H9 (cell line): Measurements from ENCODE around the gene FARP1. TPM values are rescaled to one million over a fixed set of nuclear protein-coding genes. Genes with fewer than 3 reads are reported as not detected.
A peak's percentile ranks its signal among the peaks of the same experiment; 100 is the strongest.

ENCODE experiments used
- DNase-seq: peaks from one replicate; pipeline ENCODE4 v3.0.0-alpha.2; 2017
- H2AFZ ChIP-seq: one replicate; pipeline ENCODE4 v1.6.1; 2013; ENCODE audit warnings: mild to moderate bottlenecking, low read length, control low read depth, moderate library complexity
- H2AK5ac ChIP-seq: 2 replicates; pipeline ENCODE4 v1.6.1; 2013; ENCODE audit warnings: low read length, control low read depth, mixed read lengths; ENCODE audit not compliant: insufficient read length
- H2BK120ac ChIP-seq: one replicate; pipeline ENCODE4 v1.6.1; 2013; ENCODE audit warnings: low read depth, mild to moderate bottlenecking, low read length, control low read depth, inconsistent platforms; ENCODE audit not compliant: poor library complexity, severe bottlenecking
- H2BK12ac ChIP-seq: 2 replicates; pipeline ENCODE4 v1.6.1; 2013; ENCODE audit warnings: low read length, control low read depth, mixed read lengths, low read depth; ENCODE audit not compliant: insufficient read length
- H2BK15ac ChIP-seq: 2 replicates; pipeline ENCODE4 v1.6.1; 2013; ENCODE audit warnings: low read depth, low read length, control low read depth
- H2BK20ac ChIP-seq: one replicate; pipeline ENCODE4 v1.6.1; 2013; ENCODE audit warnings: low read depth, mild to moderate bottlenecking, low read length, control low read depth, inconsistent platforms; ENCODE audit not compliant: poor library complexity, severe bottlenecking
- H2BK5ac ChIP-seq: 2 replicates; pipeline ENCODE4 v1.6.1; 2013; ENCODE audit warnings: low read length, control low read depth, mixed read lengths; ENCODE audit not compliant: insufficient read length
- H3K14ac ChIP-seq: 2 replicates; pipeline ENCODE4 v1.6.1; 2013; ENCODE audit warnings: low read length, control low read depth; ENCODE audit not compliant: insufficient read depth
- H3K18ac ChIP-seq: 2 replicates; pipeline ENCODE4 v1.6.1; 2013; ENCODE audit warnings: low read depth, mild to moderate bottlenecking, mixed read lengths, low read length, control low read depth; ENCODE audit not compliant: insufficient read length
- H3K23ac ChIP-seq: 2 replicates; pipeline ENCODE4 v1.6.1; 2013; ENCODE audit warnings: low read length, control low read depth, mixed read lengths, low read depth; ENCODE audit not compliant: insufficient read length
- H3K23me2 ChIP-seq: 2 replicates; pipeline ENCODE4 v1.6.1; 2013; ENCODE audit warnings: low read depth, mild to moderate bottlenecking, mixed read lengths, low read length, control low read depth; ENCODE audit not compliant: insufficient read length, poor library complexity, severe bottlenecking
- H3K27ac ChIP-seq: 2 replicates; pipeline ENCODE4 v1.5.1; 2013; ENCODE audit warnings: low read length, control low read depth, mixed read lengths, low read depth; ENCODE audit not compliant: insufficient read length
- H3K27me3 ChIP-seq: 2 replicates; pipeline ENCODE4 v1.6.1; 2013; ENCODE audit warnings: low read length, control low read depth, inconsistent platforms; ENCODE audit not compliant: insufficient read depth
- H3K4ac ChIP-seq: 2 replicates; pipeline ENCODE4 v1.6.1; 2013; ENCODE audit warnings: low read depth, mild to moderate bottlenecking, control low read depth, inconsistent platforms, low read length, moderate library complexity
- H3K4me1 ChIP-seq: 2 replicates; pipeline ENCODE4 v1.6.1; 2013; ENCODE audit warnings: low read length, control low read depth, inconsistent platforms; ENCODE audit not compliant: insufficient read depth
- H3K4me2 ChIP-seq: 2 replicates; pipeline ENCODE4 v1.6.1; 2013; ENCODE audit warnings: low read length, control low read depth, mixed read lengths; ENCODE audit not compliant: insufficient read length, insufficient read depth
- H3K56ac ChIP-seq: 2 replicates; pipeline ENCODE4 v1.6.1; 2013; ENCODE audit warnings: low read depth, mild to moderate bottlenecking, mixed read lengths, low read length, control low read depth; ENCODE audit not compliant: insufficient read length
- H3K79me1 ChIP-seq: 2 replicates; pipeline ENCODE4 v1.6.1; 2013; ENCODE audit warnings: low read depth, mild to moderate bottlenecking, moderate library complexity, low read length, control low read depth, inconsistent platforms; ENCODE audit not compliant: insufficient read depth, poor library complexity, severe bottlenecking
- H3K79me2 ChIP-seq: 2 replicates; pipeline ENCODE4 v1.6.1; 2013; ENCODE audit warnings: low read length, control low read depth, inconsistent platforms; ENCODE audit not compliant: insufficient read depth
- H3K9ac ChIP-seq: 2 replicates; pipeline ENCODE4 v1.6.1; 2013; ENCODE audit warnings: low read length, control low read depth, mixed read lengths; ENCODE audit not compliant: insufficient read length; ENCODE audit errors: extremely low read depth
- H3K9me3 ChIP-seq: one replicate; pipeline ENCODE4 v1.6.1; 2013; ENCODE audit warnings: low read depth, low read length, inconsistent platforms; ENCODE audit not compliant: control insufficient read depth
- H3T11ph ChIP-seq: one replicate; pipeline ENCODE4 v1.6.1; 2013; ENCODE audit warnings: mild to moderate bottlenecking, low read length, control low read depth, inconsistent platforms
- H4K20me1 ChIP-seq: one replicate; pipeline ENCODE4 v1.6.1; 2013; ENCODE audit not compliant: control insufficient read depth, insufficient read length, insufficient read depth
- H4K5ac ChIP-seq: 2 replicates; pipeline ENCODE4 v1.6.1; 2013; ENCODE audit warnings: low read depth, mild to moderate bottlenecking, mixed read lengths, low read length, control low read depth; ENCODE audit not compliant: insufficient read length
- H4K8ac ChIP-seq: replicated peaks from 2 replicates; pipeline ENCODE4 v1.6.1; 2013; ENCODE audit warnings: low read length, control low read depth, mixed read lengths, low read depth; ENCODE audit not compliant: insufficient read length
- H4K91ac ChIP-seq: 2 replicates; pipeline ENCODE4 v1.6.1; 2013; ENCODE audit warnings: low read depth, mild to moderate bottlenecking, moderate library complexity, mixed read lengths, low read length, control low read depth; ENCODE audit not compliant: insufficient read length
- H3K27ac Mint-ChIP-seq, 3 experiments: 2 replicates in 2 of 3; 3 replicates in 1 of 3; pipeline ENCODE4 v1.8.0; 2020 to 2021; ENCODE audit warnings: mixed read lengths in 3 of 3, mild to moderate bottlenecking in 1 of 3, moderate library complexity in 1 of 3
- H3K27me3 Mint-ChIP-seq: 2 replicates; pipeline ENCODE4 v1.8.0; 2021; ENCODE audit warnings: low read depth, mild to moderate bottlenecking, moderate library complexity, mixed read lengths
- H3K36me3 Mint-ChIP-seq, 3 experiments: 2 replicates in 2 of 3; 3 replicates in 1 of 3; pipeline ENCODE4 v1.8.0; 2020 to 2021; ENCODE audit warnings: low read depth in 3 of 3, mixed read lengths in 3 of 3; ENCODE audit not compliant: insufficient read depth in 1 of 3
- H3K4me1 Mint-ChIP-seq, 2 experiments: 2 replicates each; pipeline ENCODE4 v1.8.0; 2020; ENCODE audit warnings: mixed read lengths in 2 of 2
- H3K4me3 Mint-ChIP-seq, 2 experiments: 2 replicates in 1 of 2; 3 replicates in 1 of 2; pipeline ENCODE4 v1.8.0; 2020 to 2021; ENCODE audit warnings: mild to moderate bottlenecking in 2 of 2, mixed read lengths in 2 of 2, moderate library complexity in 1 of 2
- H3K9me3 Mint-ChIP-seq, 2 experiments: 2 replicates in 1 of 2; 3 replicates in 1 of 2; pipeline ENCODE4 v1.8.0; 2020; ENCODE audit warnings: mild to moderate bottlenecking in 2 of 2, mixed read lengths in 2 of 2, moderate library complexity in 1 of 2
- CTCF ChIP-seq: fragments of 200-600 bp; sonication (generic); conservative IDR thresholded peaks from 3 replicates; pipeline ENCODE4 v1.8.0; 2021; ENCODE audit warnings: antibody characterized with exemption, mild to moderate bottlenecking
- WGBS: extraction: QIAGEN DNeasy Blood & Tissue Kit; methylation state at CpG from one replicate; pipeline ENCODE4 v1.1.7; 2013; ENCODE audit warnings: missing lambda C conversion rate, low lambda C conversion rate, mixed read lengths; ENCODE audit not compliant: insufficient read length; ENCODE audit errors: extremely low coverage; 5-methylcytosine and 5-hydroxymethylcytosine counted together
- total RNA-seq: library from RNA; stranded (reverse); gene quantifications from 2 replicates; pipeline ENCODE4 v1.2.1, GENCODE V29; 2021

Gene FARP1
- total RNA-seq, 1 experiment from 2014 or later = 95.9 TPM

GRCh38 chr13:98175043-98175442 is 32.1 kb downstream of the FARP1 start:
- Histone ChIP-seq H3T11ph (no peak overlapping the region), H3K18ac (no peak overlapping the region), H3K4me1 (peaks cover 29% of the 10 kb centered on the region), H2BK20ac (no peak overlapping the region), H4K91ac (no peak overlapping the region), H3K79me1 (peaks cover 2% of the 10 kb centered on the region), H2AFZ (no peak overlapping the region), H3K23ac (no peak overlapping the region), H3K4me2 (no peak overlapping the region), H3K9me3 (no peaks in the 10 kb centered on the region), H4K20me1 (no peaks in the 10 kb centered on the region), H3K27me3 (no peaks in the 10 kb centered on the region), H3K79me2 (peaks cover 4% of the 10 kb centered on the region; the same call in 1 of the 2 replicates), H3K9ac (no peak overlapping the region), H3K27ac (no peak overlapping the region), H2AK5ac (no peak overlapping the region), H3K4ac (no peak overlapping the region), H3K23me2 (no peaks in the 10 kb centered on the region), H3K14ac (no peak overlapping the region), H2BK5ac (no peak overlapping the region), H2BK120ac (no peak overlapping the region), H4K5ac (no peak overlapping the region), H2BK15ac (no peak overlapping the region), H2BK12ac (no peak overlapping the region), H4K8ac (no peak overlapping the region), H3K56ac (no peak overlapping the region)
- H3K27me3 Mint-ChIP-seq = no peaks in the 10 kb centered on the region
- H3K36me3 Mint-ChIP-seq = peaks cover 4 to 16% (median 15%) of the 10 kb centered on the region in 3 experiments; a peak in 5 of 7 replicates
- WGBS = no CpG with 5 or more reads among the region's 3 CpGs
- DNase-seq = no peak
- no peaks in the 10 kb centered on the region for H3K9me3 Mint-ChIP-seq
- H3K27ac Mint-ChIP-seq = peak overlapping the region in 1 of 3 experiments; percentile 69; a peak in 4 of 7 replicates
- no peak overlapping the region for H3K4me3 Mint-ChIP-seq
- no peak for TF ChIP-seq CTCF
- peaks cover 59 to 63% of the 10 kb centered on the region in 2 experiments for H3K4me1 Mint-ChIP-seq
